IPS-NIHi7 (cell line): ENCODE data around the gene CHD3.

Experiments
- DNase-seq: peaks from one replicate; pipeline ENCODE4 v3.0.0; 2012; ENCODE audit warnings: mixed read lengths; ENCODE audit errors: extremely low spot score

CHD3 gene

DNA sequence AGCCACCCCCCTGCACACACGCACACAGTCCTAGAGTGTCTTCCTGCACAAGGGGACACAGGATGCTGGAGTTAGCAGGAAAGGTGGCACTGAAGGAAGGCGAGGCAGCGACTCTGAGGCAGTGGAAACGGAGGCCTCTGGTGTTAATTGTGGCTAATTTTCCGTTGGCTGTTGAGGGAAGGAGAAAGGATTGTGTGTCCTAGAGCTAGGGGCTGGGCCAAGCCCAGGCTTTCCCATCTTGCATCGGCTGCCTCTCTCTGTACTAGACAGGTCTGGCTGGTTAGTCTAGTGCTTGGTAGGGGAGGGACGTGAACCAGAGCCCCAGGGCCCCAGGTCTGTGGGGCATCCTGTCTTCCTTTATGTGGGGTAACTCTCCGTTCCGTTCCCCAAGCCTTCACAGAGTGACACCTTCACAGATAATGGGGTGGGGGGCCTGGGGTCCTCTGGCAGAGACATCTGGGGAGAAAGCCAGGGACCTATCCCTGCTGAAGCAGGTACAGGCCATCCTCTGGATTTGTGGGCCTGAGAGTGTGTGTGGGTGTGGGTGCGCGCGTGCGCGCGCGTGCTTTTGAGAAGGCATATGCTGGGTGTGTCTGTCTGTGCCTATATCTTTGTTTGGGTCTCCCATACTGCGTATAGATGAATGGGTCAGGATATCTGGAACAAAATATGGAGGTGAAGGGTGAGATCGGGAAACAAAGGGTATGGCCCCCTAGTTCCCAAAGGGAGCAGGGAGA is at the start of gene CHD3:
Gene CHD3, plus strand, starts transcription at position 606 of the 737 bp plus-strand sequence. CDS start 212 bp downstream, outside the sequence.
- DNase-seq, result peak; percentile 31

GRCh38 chr17:7839190-7839875 is 49.3 kb upstream of the CHD3 start:
- no peak for DNase-seq

DNA sequence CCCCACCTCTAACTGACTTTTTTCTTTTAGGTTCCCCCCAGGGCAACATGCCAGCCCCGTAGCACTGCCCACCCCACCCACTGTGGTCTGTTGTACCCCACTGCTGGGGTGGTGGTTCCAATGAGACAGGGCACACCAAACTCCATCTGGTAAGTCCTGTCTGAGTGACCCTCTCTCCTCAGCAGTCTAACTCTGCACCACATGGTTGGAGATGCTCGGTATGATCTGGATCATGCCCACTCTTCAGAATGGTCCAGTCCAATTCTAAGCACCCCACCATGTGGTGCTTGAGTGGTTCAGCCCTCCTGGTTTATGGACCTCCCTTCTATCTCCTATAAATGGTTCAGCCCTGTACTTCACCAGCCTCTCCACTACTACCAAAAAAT is 48.7 kb upstream of the CHD3 start:
- DNase-seq, result no peak

DNA sequence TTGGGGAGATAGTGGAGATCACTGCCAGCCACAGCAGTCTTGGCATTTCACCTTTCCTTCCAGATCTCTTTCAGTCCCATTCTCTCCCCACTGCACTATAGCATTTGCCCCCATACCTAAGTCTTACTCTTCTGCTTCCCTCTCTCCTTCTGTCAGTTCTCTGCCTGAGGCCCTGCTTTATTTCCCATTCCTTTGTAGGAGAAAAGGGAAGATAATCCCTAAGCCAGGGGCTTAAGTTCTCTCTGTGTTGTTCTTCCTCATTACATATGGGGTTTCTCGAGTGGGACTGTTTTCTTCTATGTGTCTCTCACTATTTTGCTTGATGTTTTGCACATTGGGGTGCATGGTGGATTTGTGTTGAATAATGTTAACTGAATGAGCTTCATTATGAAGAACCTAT is 48.1 kb upstream of the CHD3 start:
- DNase-seq, result no peak

- DNase-seq, result no peak
Measured at GRCh38 chr17:7840875-7841274, 47.7 kb upstream of the CHD3 start.

DNA sequence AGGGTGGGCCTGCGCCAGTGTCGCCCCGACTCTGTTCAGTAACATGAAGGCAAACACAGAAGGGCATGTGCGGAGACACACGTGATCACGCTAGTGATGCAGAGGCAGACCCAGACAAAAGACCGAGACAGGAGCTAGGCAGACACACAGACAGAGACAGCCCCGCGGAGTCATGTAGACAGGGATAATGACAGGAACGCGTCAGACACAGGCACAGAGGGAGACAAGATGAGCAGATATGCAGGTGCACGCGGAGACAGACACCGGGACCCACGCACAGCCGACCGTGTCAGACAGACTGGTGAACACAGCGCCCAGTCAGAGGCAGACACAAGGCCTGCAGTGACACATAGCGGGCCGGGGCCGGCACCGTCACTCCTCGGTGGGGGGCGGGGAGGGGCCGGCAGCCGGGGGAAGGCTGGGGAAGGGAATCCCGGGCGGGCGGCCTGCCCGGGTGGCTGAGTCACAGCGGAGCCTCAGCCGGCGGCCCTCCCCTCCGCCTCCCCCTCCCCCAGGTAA is 47.1 kb upstream of the CHD3 start:
- no peak for DNase-seq

DNA sequence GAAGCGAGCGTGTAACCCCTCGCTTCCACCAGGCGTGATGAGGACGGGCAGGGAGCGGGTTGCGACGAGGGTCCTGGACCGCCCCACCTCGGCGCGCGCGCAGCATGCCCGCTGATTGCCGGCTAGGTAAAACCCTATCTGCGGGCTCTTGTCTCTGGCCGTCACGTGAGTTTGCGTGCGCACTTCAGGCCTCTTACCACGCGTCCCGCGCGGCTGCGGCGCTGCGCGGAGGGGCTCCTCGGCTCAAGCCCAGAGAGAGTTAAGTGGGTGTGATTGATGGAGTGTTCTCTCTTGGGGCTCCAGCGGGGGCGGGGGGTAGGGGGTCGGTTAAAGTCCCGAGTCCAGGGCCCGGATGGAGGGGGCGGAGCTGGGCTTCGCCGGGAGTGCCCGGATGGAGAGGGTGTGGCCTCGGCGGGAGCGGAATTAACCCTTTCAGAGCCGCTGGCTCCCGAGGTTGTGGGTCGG is 46.6 kb upstream of the CHD3 start:
- peak; percentile 70 for DNase-seq

- DNase-seq, result no peak
Measured at GRCh38 chr17:7842380-7843256, 46.0 kb upstream of the CHD3 start.

DNA sequence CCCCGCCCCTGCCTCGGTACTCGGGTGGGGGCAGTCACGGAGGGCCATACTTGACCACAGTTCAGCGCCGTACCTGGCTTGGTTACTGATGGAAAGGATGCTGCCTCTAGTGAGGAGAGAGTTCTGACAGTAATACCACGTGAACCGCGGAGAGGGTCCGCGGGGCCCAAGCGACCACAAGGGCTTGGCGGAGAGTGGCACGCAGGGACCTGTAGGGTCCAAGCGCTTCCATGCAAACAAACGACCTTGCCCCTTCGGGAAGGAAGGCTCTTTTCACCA is 45.4 kb upstream of the CHD3 start:
- no peak for DNase-seq

- DNase-seq, result peak; percentile 62
Measured at GRCh38 chr17:7843536-7844291, 44.9 kb upstream of the CHD3 start.

DNA sequence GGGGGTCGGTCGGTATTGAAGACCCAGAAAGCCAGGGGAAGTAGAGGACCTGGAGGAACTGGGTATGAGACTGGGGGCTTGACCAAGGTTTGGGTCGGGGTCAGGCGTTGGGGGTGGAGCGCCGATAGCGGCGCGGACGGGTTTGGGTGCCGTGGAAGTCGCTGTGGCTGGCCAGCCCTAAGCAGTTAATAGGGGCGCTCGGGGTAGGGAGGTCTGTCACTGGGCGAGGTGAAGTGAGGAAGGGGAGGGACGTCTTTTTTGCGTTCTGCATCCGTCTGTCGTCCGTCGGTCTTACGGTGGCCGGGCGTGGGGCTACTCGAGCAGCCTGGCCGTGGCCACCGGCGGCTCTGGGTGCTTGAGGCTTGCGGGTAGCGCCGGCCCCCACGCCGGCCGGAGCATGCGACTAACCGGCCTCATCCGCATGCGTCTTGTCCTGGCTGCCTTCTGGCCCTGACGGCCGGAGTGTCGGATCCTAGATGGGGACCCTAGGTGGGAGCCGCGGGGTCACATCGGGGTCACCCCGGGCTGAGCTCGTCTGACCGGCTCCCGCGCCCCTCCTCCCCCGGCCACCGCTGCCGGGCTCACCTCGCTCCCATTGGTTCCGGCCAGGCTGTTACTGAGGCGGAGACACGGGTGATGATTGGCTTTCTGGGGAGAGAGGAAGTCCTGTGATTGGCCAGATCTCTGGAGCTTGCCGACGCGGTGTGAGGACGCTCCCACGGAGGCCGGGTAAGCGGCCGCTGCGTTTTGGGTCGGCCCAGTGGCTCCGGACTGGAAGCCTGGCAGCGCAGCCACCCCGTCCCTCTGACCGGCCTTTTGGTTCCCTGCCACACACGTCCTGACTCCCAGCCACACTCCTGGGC is 44.1 kb upstream of the CHD3 start:
- peak; percentile 89 for DNase-seq

GRCh38 chr17:7845359-7846062 is 43.1 kb upstream of the CHD3 start:
- no peak for DNase-seq

DNA sequence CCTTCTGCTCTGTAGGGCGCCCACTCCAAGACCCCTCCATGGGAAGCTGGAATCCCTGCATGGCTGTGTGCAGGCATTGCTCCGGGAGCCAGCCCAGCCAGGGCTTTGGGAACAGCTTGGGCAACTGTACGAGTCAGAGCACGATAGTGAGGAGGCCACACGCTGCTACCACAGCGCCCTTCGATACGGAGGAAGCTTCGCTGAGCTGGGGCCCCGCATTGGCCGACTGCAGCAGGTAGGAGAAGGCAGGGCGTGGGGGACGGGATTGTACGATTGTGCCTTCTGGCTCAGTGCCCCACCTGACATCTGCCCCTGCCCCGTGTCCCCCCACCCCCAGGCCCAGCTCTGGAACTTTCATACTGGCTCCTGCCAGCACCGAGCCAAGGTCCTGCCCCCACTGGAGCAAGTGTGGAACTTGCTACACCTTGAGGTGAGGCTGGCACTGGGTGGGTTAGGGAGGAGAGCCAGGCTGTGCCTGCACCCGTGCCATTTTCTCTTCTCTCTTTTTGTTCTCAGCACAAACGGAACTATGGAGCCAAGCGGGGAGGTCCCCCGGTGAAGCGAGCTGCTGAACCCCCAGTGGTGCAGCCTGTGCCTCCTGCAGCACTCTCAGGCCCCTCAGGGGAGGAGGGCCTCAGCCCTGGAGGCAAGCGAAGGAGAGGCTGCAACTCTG is 42.4 kb upstream of the CHD3 start:
- no peak for DNase-seq

DNA sequence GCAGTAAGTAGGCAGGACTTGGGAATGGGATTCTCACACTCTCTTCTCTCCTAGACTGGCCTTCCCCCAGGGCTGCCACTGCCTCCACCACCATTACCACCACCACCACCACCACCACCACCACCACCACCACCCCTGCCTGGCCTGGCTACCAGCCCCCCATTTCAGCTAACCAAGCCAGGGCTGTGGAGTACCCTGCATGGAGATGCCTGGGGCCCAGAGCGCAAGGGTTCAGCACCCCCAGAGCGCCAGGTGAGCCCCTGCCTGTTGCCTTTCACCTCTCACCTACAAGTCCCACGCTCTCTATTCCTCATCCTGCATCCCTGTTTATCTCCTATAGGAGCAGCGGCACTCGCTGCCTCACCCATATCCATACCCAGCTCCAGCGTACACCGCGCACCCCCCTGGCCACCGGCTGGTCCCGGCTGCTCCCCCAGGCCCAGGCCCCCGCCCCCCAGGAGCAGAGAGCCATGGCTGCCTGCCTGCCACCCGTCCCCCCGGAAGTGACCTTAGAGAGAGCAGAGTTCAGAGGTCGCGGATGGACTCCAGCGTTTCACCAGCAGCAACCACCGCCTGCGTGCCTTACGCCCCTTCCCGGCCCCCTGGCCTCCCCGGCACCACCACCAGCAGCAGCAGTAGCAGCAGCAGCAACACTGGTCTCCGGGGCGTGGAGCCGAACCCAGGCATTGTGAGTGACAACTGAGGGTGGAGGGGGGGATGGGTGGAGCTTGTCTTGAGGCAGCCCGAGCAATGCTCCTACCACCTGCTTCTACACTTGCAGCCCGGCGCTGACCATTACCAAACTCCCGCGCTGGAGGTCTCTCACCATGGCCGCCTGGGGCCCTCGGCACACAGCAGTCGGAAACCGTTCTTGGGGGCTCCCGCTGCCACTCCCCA is 41.6 kb upstream of the CHD3 start:
- no peak for DNase-seq

DNA sequence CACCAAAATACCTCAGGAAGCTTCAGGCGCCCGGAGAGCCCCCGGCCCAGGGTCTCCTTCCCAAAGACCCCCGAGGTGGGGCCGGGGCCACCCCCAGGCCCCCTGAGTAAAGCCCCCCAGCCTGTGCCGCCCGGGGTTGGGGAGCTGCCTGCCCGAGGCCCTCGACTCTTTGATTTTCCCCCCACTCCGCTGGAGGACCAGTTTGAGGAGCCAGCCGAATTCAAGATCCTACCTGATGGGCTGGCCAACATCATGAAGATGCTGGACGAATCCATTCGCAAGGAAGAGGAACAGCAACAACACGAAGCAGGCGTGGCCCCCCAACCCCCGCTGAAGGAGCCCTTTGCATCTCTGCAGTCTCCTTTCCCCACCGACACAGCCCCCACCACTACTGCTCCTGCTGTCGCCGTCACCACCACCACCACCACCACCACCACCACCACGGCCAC is 40.4 kb upstream of the CHD3 start:
- DNase-seq, result no peak

GRCh38 chr17:7848739-7849129 is 39.9 kb upstream of the CHD3 start:
- no peak for DNase-seq

DNA sequence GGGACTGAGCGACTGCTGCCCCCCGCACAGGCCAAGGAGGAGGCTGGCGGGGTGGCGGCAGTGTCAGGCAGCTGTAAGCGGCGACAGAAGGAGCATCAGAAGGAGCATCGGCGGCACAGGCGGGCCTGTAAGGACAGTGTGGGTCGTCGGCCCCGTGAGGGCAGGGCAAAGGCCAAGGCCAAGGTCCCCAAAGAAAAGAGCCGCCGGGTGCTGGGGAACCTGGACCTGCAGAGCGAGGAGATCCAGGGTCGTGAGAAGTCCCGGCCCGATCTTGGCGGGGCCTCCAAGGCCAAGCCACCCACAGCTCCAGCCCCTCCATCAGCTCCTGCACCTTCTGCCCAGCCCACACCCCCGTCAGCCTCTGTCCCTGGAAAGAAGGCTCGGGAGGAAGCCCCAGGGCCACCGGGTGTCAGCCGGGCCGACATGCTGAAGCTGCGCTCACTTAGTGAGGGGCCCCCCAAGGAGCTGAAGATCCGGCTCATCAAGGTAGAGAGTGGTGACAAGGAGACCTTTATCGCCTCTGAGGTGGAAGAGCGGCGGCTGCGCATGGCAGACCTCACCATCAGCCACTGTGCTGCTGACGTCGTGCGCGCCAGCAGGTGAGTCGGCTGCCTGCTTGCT is 39.3 kb upstream of the CHD3 start:
- no peak for DNase-seq
